IPS DF 19.7 (cell line): ENCODE measurements around the gene DEPP1.

Experiments used
- DNase-seq: peaks from one replicate; pipeline ENCODE4 v3.0.0-alpha.2; 2013; ENCODE audit warnings: low read depth, low spot score

The DEPP1 gene

DNA sequence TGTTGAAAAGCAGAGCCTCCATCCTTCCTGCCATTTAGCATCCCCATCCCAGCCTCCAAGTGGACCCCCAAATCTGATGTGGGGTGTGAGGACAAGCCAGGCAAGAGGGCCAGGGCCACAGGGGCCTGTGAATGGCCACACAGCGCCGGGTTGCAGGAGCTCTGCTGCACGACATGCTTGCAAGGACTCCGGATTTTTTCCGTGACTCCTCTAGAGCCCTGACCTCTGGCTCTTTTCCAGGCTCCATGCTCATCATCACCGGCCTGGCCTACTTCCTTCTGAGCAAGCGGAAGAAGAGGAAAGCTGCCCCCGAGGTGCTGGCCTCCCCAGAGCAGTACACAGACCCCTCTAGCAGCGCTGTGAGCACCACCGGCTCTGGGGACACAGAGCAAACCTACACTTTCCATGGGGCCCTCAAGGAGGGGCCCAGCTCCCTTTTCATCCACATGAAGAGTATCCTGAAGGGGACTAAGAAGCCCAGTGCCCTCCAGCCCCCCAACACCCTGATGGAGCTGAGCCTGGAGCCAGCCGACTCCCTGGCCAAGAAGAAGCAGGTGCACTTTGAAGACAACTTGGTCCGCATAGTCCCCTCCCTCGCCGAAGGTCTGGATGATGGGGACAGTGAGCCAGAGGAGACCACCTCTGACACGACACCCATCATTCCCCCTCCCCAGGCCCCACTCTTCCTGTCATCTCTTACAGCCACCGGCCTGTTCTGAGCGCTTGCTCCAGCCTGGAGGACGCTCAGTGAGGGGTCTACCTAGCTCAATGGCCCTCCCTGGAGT is 44.0 kb downstream of the DEPP1 start:
- DNase-seq = no peak

DNA sequence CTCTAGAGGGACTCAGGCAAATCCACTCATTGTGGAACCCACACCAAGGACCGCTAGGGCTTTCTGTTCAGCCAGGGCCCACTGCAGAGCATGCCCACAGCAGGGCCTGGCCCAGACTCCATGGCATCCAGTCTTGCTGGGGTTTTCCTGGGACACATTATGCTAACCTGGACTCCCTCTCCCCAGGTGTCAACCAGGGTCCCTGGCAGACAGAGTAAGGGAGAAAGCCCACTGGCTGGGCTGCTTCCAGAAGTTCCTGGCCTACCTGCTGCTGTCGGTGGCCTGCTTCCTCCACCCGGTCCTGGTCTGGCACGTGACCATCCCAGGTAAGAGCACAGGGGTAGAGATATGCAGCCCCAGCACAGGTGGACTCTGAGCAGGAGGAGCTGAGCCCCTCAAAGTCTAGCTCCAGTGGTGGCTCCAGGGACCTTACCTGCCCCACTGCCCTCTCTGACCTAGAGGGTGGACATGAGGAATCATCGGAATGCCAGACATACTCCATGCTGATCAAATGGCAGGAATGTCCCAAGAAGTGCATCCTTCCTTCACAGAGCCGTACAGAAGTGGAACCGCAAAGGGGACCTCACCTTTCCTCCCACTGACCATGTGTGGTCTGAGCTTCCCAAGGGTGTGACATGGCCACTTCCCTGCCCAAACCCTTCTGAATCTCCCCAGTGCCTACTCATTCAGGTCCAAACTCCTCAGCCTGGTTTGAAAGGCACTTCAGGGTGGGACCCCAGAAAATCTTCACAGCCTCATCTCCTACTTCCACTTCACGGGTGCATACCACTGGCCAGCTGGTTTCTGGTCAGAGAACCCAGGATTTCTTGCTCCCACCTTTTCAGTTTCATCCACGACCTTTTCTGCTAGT is 44.9 kb downstream of the DEPP1 start:
- DNase-seq = no peak

DNA sequence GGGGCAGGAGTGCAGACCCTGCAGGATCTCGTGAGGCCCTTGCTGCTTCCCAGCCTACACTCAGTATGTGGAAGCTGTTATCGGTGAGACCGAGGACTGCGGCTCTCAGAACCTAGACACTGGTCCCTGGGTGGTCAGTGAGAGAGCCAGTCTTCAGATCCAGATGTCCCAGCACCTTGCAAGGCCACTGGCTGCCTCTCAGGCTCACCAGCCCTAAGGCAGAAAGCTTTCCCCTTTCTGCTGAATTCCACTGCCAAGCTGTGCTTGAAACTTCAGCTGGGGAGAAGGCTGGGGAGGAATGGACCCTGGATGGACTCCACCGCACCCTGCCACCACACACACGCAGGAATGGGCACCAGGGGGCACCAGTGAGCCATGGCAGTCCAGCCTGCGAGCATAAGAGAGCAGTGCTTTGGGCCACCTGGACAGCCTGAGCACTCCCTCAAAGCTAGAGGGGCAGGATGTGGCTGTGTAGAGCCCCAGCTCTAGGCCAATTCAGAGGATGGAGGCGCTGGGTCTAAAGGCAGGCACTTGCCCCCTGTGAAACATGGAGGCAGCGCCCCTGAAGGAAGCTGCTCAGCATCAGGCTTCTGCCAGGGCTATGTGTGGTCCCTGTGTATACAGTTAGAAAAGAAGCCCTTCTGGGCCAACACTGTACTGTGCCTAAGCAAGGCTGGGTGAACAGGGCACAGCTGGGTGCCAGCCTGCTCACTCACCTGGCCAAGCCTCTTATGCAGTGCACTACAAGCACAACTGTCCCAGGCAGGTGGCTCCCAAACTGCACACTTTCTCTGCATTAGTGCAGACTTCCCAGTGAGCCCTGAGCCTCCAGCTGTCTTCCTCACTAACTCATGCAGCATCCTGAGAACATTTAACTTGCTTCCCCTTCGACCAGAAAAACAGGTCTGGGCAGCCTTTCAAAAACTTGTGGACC is 45.8 kb downstream of the DEPP1 start:
- DNase-seq = peak; percentile 45

DNA sequence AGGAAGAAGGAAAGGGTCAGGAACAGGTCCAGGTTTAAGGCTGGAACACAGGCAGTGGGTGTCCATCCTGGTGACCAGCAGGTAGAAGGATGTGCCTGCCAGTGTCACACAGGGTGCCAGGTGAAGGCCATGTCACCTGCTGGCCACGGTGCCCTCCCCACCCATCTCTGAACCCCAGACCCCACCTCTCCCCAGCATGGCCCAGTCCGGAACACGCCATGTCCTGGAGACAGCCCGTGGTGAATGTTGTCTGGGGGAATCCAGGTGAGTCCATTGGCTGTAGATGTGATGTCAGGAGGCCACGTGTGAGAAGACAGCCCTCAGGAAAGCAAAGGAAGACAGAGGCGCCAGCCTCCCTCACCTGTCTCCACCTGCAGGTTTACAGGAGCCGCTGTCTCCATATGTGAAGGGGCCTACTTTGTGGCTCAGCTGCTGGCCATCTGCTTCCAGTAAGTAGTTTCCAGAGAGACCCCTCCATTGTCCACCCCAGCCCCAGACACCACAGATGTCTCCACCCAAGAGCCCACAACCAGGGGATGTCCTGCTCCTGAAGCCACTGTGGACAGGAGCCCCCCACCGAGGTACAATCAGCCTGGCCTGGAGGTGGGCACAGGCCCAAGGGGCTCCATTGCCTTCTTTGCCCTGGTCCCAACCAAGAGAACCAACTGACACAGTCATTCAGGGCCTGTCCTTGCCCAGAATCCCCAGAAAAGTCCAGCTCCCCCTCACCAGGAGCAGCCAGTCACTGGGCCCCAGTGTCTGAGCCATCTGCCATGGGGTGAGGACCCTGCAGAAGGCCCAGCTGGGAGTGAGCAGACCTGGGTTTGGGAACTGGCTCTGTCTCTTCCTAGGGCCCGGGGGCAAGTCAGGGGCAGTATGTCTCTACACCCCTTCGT is 46.7 kb downstream of the DEPP1 start:
- DNase-seq = no peak

GRCh38 chr10:44930904-44931620 is 47.5 kb downstream of the DEPP1 start:
- no peak for DNase-seq

DNA sequence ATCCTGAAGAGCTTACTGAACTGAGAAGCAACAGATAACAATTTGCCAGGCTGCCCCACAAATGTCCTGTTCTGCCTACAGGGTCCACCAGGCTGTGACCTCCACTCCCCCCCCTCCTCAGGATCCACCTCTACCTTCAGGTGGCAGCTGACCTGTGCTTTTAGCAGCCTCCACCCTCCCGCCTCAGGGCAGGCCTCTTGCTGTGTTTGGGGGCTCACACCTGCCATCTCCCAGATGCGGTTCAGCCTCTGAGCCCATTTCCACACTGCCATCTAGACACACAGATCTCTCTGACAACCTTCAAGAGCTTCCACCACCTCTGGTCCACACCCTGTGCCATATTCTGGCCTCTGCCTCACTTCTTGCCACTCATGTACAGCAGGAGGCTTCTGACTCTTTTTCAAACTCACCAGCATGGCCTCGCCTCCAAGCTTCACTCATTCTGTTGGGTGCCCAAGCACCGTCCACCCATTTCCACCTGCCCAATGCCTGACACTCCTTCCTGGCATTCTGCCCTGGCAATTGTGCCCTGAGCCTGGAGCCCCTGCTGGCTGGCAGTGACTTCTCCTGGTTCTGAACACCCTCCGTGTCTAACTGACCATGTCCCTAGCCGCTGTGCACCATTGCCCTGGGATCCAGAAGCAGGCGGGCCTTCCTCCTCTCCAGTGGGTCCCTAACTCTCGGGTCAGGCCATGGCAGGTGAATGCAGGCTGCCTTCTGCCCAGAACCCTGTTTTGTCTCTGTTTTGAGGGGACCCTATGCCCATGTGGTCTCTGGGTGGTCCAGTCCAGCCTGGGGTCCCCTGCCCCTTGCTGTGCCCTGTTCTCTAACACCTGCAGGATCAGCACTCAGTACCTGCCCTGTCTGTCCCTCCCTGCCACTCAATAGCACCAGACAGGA is 49.0 kb downstream of the DEPP1 start:
- DNase-seq = no peak

DNA sequence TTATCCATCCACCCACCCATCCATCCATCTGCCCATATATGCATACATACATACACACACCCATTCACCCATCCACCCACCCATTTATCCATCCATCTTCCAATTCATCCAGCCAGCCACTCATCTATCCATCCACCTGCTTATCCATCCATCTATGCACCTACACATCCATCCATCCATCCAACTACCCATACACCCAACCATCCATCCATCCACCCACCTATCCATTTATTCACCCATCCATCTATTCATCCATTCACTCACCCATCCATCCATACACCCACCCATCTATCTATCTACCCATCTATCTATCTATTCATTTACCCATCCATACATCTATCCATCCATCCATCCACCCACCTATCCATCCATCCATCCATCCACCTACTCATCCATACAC is 50.1 kb downstream of the DEPP1 start:
- DNase-seq = no peak

GRCh38 chr10:44927352-44927751 is 51.3 kb downstream of the DEPP1 start:
- DNase-seq = no peak

GRCh38 chr10:44926751-44927351 is 51.8 kb downstream of the DEPP1 start:
- DNase-seq = no peak
